ENCODE data around the gene DCUN1D4.

GRCh38 chr4:51842554-51843308 is at the start of gene DCUN1D4:
- no peak for TF ChIP-seq GATA2 (IDR thresholded peaks at IDR 0.05; ENCODE audit: low read depth, low read length)
- no peak for TF ChIP-seq GATA3 (IDR thresholded peaks at IDR 0.05; ENCODE audit: low read depth, low read length)

All from SH-SY5Y (cell line).